ENCODE measurements around the gene KRT86.

KRT86 gene

GRCh38 chr12:52353766-52354165 is 79.3 kb downstream of the KRT86 start:
- DNase-seq (ENCODE audit: low read depth): no peak
- TF ChIP-seq CTCF (conservative IDR thresholded peaks at IDR 0.05; ENCODE audit: low read length): no peak
- H3K4me3 ChIP-seq (ENCODE audit: low read length): no peak overlapping the region

- DNase-seq (ENCODE audit: low read depth): no peak
- no peak for TF ChIP-seq CTCF (conservative IDR thresholded peaks at IDR 0.05; ENCODE audit: low read length)
- no peak overlapping the region for H3K4me3 ChIP-seq (ENCODE audit: low read length)
Observed at GRCh38 chr12:52354200-52354599, 79.8 kb downstream of the KRT86 start.

GRCh38 chr12:52355176-52355575 is 80.7 kb downstream of the KRT86 start:
- no peak for TF ChIP-seq CTCF (conservative IDR thresholded peaks at IDR 0.05; ENCODE audit: low read length)
- no peak overlapping the region for H3K4me3 ChIP-seq (ENCODE audit: low read length)
- peak; percentile 16 for DNase-seq (ENCODE audit: low read depth)

- no peak for TF ChIP-seq CTCF (conservative IDR thresholded peaks at IDR 0.05; ENCODE audit: low read length)
- no peak overlapping the region for H3K4me3 ChIP-seq (ENCODE audit: low read length)
- no peak for DNase-seq (ENCODE audit: low read depth)
Observed at GRCh38 chr12:52356031-52356761, 81.8 kb downstream of the KRT86 start.

GRCh38 chr12:52356762-52357580 is 82.5 kb downstream of the KRT86 start:
- no peak for TF ChIP-seq CTCF (conservative IDR thresholded peaks at IDR 0.05; ENCODE audit: low read length)
- H3K4me3 ChIP-seq (ENCODE audit: low read length): no peak overlapping the region
- DNase-seq (ENCODE audit: low read depth): no peak

Measured in AG10803 (cell line).